GM12801 (cell line): ENCODE measurements around the gene C1QTNF3.

Experiments
- TF ChIP-seq, protein P1 (sequence below): IDR thresholded peaks from one replicate; pipeline ENCODE4 v1.5.1; 2011; ENCODE audit warnings: control low read depth; ENCODE audit not compliant: insufficient read length; ENCODE audit errors: extremely low read depth

C1QTNF3 gene

GRCh38 chr5:34009610-34010009, 33.4 kb downstream of the C1QTNF3 start:
- TF ChIP-seq, protein P1, sequence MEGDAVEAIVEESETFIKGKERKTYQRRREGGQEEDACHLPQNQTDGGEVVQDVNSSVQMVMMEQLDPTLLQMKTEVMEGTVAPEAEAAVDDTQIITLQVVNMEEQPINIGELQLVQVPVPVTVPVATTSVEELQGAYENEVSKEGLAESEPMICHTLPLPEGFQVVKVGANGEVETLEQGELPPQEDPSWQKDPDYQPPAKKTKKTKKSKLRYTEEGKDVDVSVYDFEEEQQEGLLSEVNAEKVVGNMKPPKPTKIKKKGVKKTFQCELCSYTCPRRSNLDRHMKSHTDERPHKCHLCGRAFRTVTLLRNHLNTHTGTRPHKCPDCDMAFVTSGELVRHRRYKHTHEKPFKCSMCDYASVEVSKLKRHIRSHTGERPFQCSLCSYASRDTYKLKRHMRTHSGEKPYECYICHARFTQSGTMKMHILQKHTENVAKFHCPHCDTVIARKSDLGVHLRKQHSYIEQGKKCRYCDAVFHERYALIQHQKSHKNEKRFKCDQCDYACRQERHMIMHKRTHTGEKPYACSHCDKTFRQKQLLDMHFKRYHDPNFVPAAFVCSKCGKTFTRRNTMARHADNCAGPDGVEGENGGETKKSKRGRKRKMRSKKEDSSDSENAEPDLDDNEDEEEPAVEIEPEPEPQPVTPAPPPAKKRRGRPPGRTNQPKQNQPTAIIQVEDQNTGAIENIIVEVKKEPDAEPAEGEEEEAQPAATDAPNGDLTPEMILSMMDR = no peak

DNA sequence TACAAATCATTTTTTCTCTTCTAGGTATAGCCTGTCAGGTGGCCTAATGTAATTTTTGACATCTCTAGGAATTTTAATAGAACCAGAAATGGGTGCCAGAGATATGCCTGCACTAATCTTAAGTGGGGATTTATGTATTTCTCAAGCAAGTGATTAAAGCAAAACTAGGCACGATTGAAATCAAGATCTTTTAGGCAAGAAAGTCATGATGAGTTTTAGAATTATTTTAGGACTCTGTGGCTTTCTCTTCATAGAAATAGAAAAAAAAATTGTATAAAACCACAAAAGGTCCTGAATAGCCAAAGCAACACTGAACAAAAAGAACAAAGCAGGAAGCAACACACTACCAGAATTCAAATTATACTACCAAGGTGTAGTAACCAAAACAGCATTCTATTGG, 34.2 kb downstream of the C1QTNF3 start:
- TF ChIP-seq, protein P1 = no peak

DNA sequence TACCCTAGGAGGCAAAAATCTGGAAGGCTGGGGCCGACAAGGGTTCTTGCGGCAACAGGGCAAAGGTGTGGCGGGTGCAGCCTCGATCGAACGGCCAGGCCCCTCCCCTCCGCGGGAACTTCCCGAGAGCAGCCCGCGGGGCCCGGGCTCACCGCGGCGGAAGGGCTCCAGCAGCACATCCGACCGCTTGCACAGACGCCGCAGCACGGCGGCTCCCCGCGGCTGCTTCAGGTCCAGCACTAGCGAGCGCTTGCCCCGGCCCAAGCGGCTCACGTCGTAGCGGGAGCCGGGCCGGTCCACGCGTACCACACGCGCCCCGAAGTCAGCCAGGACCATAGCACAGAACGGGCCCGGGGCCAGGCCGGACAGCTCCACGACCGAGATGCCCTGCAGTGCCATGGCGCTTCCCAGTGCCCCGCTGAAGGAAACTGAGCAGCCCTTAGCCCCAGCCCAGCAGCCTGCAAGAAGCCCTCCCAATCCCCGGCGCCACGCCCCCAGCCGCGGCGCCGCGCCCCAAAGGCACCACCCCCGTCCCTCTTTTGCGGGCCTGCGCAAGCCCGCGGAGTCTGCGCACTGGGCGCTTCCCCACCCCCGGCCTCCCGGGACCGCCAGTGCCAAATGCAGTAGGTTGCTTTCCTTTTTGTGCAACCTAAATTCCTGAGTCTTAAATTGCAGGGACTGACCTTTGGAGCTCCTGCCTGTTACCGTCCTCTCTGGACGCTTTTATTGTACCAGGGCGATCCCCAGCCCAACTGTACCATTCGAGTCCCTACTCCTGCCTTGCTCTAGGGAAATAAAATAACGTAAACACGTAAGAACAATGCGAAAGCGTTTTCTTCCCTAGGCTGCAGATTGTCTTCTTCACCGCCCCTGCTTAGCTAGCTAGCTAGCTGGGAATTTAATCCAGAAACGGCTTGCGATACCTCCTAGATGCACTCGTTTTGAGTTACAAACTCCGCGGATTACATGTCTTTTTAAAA, 35.1 kb downstream of the C1QTNF3 start, which contains the start of gene AMACR:
Gene AMACR (minus strand): TSS at position 430 of the 980 bp plus-strand sequence. CDS start 31 bp downstream, at position 399.
- TF ChIP-seq, protein P1 = no peak

DNA sequence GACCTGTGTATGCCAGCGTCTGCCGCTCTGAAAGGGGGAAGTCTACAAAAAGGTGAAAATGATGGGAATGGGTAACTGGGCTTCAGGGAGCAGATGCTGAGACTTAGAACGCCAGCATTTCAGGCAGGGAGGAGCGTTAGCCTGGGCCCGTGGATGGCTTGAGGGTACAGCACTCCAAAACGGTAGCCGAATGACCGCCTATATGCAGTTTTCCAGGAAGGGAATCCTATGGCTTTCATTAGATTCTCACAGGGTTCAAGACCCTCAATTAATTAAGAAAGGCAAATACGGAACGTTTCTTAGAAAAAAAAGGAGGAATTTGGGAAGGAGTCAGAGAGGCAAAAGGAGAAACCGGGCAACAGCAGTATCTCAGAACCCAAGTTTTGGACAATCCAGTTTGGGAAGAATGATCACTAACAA, 35.8 kb downstream of the C1QTNF3 start:
- TF ChIP-seq, protein P1 = no peak

- TF ChIP-seq, protein P1 = no peak
Measured at GRCh38 chr5:34005681-34006080, 37.3 kb downstream of the C1QTNF3 start.

DNA sequence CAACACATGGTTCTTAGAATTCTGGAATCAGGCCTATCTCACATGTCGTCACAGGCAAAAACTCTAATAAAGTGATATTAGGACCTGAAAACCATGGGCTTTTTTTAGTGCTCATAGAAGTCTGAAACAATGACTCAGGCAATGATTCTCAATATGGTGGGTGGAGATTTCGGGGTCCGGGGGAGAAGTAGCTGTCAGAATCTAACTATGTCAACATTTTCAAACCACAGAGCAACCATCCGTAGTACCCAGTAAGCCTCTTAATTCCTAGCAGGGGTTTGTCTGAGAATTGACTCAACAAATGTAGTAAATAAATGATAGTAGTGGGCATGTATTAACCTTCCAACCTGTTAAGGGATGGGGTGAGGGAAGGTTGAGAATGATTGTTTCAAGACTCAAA, 37.8 kb downstream of the C1QTNF3 start:
- TF ChIP-seq, protein P1 = no peak

DNA sequence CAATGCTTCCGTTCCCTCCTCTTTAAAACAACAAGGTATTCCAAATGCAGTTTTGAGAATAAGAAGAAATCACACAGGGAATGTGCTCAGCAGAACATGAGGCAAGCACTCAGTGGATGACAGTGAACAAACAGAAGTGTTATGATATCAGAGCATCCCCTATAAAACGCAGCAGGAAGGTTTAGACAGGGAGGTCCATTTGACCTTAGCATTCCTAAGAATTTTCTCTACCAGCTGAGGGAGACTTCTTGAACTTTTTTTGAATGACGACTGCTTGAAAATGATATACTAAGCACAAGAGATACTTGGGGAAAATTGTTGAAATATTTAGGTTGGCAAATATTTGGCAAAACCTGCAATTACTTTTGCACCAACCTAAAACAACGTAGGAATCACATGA, 39.1 kb downstream of the C1QTNF3 start:
- TF ChIP-seq, protein P1 = no peak
